ENCODE data around the gene PXMP4. TPM values are rescaled to one million over a fixed set of nuclear protein-coding genes. Genes with fewer than 3 reads are reported as not detected.

PXMP4 gene
- polyA plus RNA-seq, 1 donor (not counting 4 experiments of a cell fraction or from before 2014, with no cell fraction given) = 3.2 TPM

GRCh38 chr20:33765592-33765991 is 45.5 kb upstream of the PXMP4 start:
- Histone ChIP-seq H3K79me2 (ENCODE audit: control insufficient read depth, insufficient read depth, low read length) (no peaks in the 10 kb centered on the region), H3K4me2 (ENCODE audit: control insufficient read depth, extremely low read depth, insufficient read depth, low read depth, low read length) (no peak overlapping the region), H3K27ac (ENCODE audit: control insufficient read depth, insufficient read depth, low read length) (no peak overlapping the region), H3K4me1 (ENCODE audit: control insufficient read depth, extremely low read depth, insufficient read depth, low read length) (no peaks in the 10 kb centered on the region), H3K27me3 (ENCODE audit: control insufficient read depth, extremely low read depth, insufficient read depth, low read length) (no peaks in the 10 kb centered on the region), H4K20me1 (ENCODE audit: control insufficient read depth, extremely low read depth, insufficient read depth, low read length) (no peaks in the 10 kb centered on the region), H3K9me1 (ENCODE audit: control insufficient read depth, extremely low read depth, insufficient read depth, low read length) (no peaks in the 10 kb centered on the region), H3K36me3 (ENCODE audit: control insufficient read depth in 2 of 2, extremely low read depth in 1 of 2, insufficient read depth in 2 of 2, low read length in 2 of 2) (peaks cover 0 to 9% of the 10 kb centered on the region in 2 experiments), H3K4me3 (ENCODE audit: control insufficient read depth in 2 of 3, extremely low read depth in 1 of 3, insufficient read depth in 2 of 3, low read depth in 1 of 3, low read length in 3 of 3) (no peak overlapping the region), H2AFZ (ENCODE audit: control insufficient read depth, low read length) (no peak overlapping the region), H3K9ac (ENCODE audit: control insufficient read depth, extremely low read depth, insufficient read depth, low read length) (no peak overlapping the region), H3K9me3 (ENCODE audit: control insufficient read depth, low read depth, low read length) (no peaks in the 10 kb centered on the region)
- dilution Hi-C loops (cut with MboI; ENCODE audit: extremely low pct_ligation_motif_present, low sequenced_read_pairs) = no loop called here
- TF ChIP-seq CTCF (optimal IDR thresholded peaks at IDR 0.05 in 1 of 3, IDR thresholded peaks at IDR 0.05 in 1 of 3, conservative IDR thresholded peaks at IDR 0.05 in 1 of 3; ENCODE audit: extremely low read depth in 1 of 3, insufficient read depth in 2 of 3, low read length in 3 of 3) = no peak
- TF ChIP-seq EZH2 (IDR thresholded peaks at IDR 0.05; ENCODE audit: low read length) = no peak
- FAIRE-seq (no peak), DNase-seq (ENCODE audit: low read depth, low spot score) (no peak)

GRCh38 chr20:33765099-33765498 is 45.0 kb upstream of the PXMP4 start:
- no peak for TF ChIP-seq EZH2 (IDR thresholded peaks at IDR 0.05; ENCODE audit: low read length)
- TF ChIP-seq CTCF (optimal IDR thresholded peaks at IDR 0.05 in 1 of 3, IDR thresholded peaks at IDR 0.05 in 1 of 3, conservative IDR thresholded peaks at IDR 0.05 in 1 of 3; ENCODE audit: extremely low read depth in 1 of 3, insufficient read depth in 2 of 3, low read length in 3 of 3) = no peak
- H3K36me3 ChIP-seq (ENCODE audit: control insufficient read depth in 2 of 2, extremely low read depth in 1 of 2, insufficient read depth in 2 of 2, low read length in 2 of 2) = peaks cover 0 to 9% of the 10 kb centered on the region in 2 experiments
- H3K4me1 ChIP-seq (ENCODE audit: control insufficient read depth, extremely low read depth, insufficient read depth, low read length) = no peaks in the 10 kb centered on the region
- H3K9me1 ChIP-seq (ENCODE audit: control insufficient read depth, extremely low read depth, insufficient read depth, low read length) = no peaks in the 10 kb centered on the region
- FAIRE-seq = no peak
- no peaks in the 10 kb centered on the region for H4K20me1 ChIP-seq (ENCODE audit: control insufficient read depth, extremely low read depth, insufficient read depth, low read length)
- no peak overlapping the region for H3K9ac ChIP-seq (ENCODE audit: control insufficient read depth, extremely low read depth, insufficient read depth, low read length)
- no peaks in the 10 kb centered on the region for H3K27me3 ChIP-seq (ENCODE audit: control insufficient read depth, extremely low read depth, insufficient read depth, low read length)
- dilution Hi-C loops (cut with MboI; ENCODE audit: extremely low pct_ligation_motif_present, low sequenced_read_pairs) = no loop called here
- no peak overlapping the region for H3K4me3 ChIP-seq (ENCODE audit: control insufficient read depth in 2 of 3, extremely low read depth in 1 of 3, insufficient read depth in 2 of 3, low read depth in 1 of 3, low read length in 3 of 3)
- no peak overlapping the region for H3K4me2 ChIP-seq (ENCODE audit: control insufficient read depth, extremely low read depth, insufficient read depth, low read depth, low read length)
- DNase-seq (ENCODE audit: low read depth, low spot score) = no peak
- no peak overlapping the region for H3K27ac ChIP-seq (ENCODE audit: control insufficient read depth, insufficient read depth, low read length)
- no peaks in the 10 kb centered on the region for H3K9me3 ChIP-seq (ENCODE audit: control insufficient read depth, low read depth, low read length)
- no peak overlapping the region for H2AFZ ChIP-seq (ENCODE audit: control insufficient read depth, low read length)
- no peaks in the 10 kb centered on the region for H3K79me2 ChIP-seq (ENCODE audit: control insufficient read depth, insufficient read depth, low read length)
